ENCODE data around the gene PAX7. TPM values are rescaled to one million over a fixed set of nuclear protein-coding genes. Genes with fewer than 3 reads are reported as not detected.

The PAX7 gene
- total RNA-seq, 1 experiment from 2014 or later: 0.24 TPM

- TF ChIP-seq, protein P1, sequence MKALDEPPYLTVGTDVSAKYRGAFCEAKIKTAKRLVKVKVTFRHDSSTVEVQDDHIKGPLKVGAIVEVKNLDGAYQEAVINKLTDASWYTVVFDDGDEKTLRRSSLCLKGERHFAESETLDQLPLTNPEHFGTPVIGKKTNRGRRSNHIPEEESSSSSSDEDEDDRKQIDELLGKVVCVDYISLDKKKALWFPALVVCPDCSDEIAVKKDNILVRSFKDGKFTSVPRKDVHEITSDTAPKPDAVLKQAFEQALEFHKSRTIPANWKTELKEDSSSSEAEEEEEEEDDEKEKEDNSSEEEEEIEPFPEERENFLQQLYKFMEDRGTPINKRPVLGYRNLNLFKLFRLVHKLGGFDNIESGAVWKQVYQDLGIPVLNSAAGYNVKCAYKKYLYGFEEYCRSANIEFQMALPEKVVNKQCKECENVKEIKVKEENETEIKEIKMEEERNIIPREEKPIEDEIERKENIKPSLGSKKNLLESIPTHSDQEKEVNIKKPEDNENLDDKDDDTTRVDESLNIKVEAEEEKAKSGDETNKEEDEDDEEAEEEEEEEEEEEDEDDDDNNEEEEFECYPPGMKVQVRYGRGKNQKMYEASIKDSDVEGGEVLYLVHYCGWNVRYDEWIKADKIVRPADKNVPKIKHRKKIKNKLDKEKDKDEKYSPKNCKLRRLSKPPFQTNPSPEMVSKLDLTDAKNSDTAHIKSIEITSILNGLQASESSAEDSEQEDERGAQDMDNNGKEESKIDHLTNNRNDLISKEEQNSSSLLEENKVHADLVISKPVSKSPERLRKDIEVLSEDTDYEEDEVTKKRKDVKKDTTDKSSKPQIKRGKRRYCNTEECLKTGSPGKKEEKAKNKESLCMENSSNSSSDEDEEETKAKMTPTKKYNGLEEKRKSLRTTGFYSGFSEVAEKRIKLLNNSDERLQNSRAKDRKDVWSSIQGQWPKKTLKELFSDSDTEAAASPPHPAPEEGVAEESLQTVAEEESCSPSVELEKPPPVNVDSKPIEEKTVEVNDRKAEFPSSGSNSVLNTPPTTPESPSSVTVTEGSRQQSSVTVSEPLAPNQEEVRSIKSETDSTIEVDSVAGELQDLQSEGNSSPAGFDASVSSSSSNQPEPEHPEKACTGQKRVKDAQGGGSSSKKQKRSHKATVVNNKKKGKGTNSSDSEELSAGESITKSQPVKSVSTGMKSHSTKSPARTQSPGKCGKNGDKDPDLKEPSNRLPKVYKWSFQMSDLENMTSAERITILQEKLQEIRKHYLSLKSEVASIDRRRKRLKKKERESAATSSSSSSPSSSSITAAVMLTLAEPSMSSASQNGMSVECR (CRISPR knock-in tag; IDR thresholded peaks at IDR 0.05; ENCODE audit: borderline replicate concordance): no peak
- TF ChIP-seq ZNF671 (CRISPR knock-in tag; IDR thresholded peaks at IDR 0.05) (no peak), HMGA2 (CRISPR knock-in tag; IDR thresholded peaks at IDR 0.05) (no peak), ZNF423 (CRISPR knock-in tag; IDR thresholded peaks at IDR 0.05) (no peak), GTF2I (CRISPR knock-in tag; conservative IDR thresholded peaks at IDR 0.05) (no peak), USF1 (CRISPR knock-in tag; IDR thresholded peaks at IDR 0.05) (no peak), NR2C2 (CRISPR knock-in tag; IDR thresholded peaks at IDR 0.05) (no peak), IRF1 (CRISPR knock-in tag; IDR thresholded peaks at IDR 0.05) (no peak), NR3C1 (CRISPR knock-in tag; conservative IDR thresholded peaks at IDR 0.05; ENCODE audit: low read depth) (no peak), AR (CRISPR knock-in tag; IDR thresholded peaks at IDR 0.05) (no peak), TP53 (CRISPR knock-in tag; IDR thresholded peaks at IDR 0.05) (no peak), TEAD1 (CRISPR knock-in tag; IDR thresholded peaks at IDR 0.05) (no peak), TCF7 (CRISPR knock-in tag; IDR thresholded peaks at IDR 0.05; ENCODE audit: low read depth) (no peak)
Measured at GRCh38 chr1:18687273-18687672, 56.6 kb downstream of the PAX7 start (continued).

GRCh38 chr1:18691648-18692047 lies 61.0 kb downstream of the PAX7 start:
- Mint-ChIP-seq H3K27me3 (ENCODE audit: low read depth) (peaks cover 28% of the 10 kb centered on the region), H3K4me1 (peaks cover 20% of the 10 kb centered on the region), H3K36me3 (no peaks in the 10 kb centered on the region), H3K4me3 (no peak overlapping the region), H3K27ac (no peak overlapping the region), H3K9me3 (no peaks in the 10 kb centered on the region)
- TF ChIP-seq E2F4 (CRISPR knock-in tag; IDR thresholded peaks at IDR 0.05; ENCODE audit: borderline replicate concordance, low read depth) (no peak), ZBTB43 (CRISPR knock-in tag; IDR thresholded peaks at IDR 0.05) (no peak), ETV6 (CRISPR knock-in tag; IDR thresholded peaks at IDR 0.05) (no peak), ZNF416 (CRISPR knock-in tag; IDR thresholded peaks at IDR 0.05) (no peak), CREM (CRISPR knock-in tag; IDR thresholded peaks at IDR 0.05) (no peak), ZBTB21 (CRISPR knock-in tag; IDR thresholded peaks at IDR 0.05; ENCODE audit: borderline replicate concordance) (no peak), USF1 (CRISPR knock-in tag; IDR thresholded peaks at IDR 0.05) (no peak), GTF2I (CRISPR knock-in tag; conservative IDR thresholded peaks at IDR 0.05) (no peak)
- TF ChIP-seq, protein P2, sequence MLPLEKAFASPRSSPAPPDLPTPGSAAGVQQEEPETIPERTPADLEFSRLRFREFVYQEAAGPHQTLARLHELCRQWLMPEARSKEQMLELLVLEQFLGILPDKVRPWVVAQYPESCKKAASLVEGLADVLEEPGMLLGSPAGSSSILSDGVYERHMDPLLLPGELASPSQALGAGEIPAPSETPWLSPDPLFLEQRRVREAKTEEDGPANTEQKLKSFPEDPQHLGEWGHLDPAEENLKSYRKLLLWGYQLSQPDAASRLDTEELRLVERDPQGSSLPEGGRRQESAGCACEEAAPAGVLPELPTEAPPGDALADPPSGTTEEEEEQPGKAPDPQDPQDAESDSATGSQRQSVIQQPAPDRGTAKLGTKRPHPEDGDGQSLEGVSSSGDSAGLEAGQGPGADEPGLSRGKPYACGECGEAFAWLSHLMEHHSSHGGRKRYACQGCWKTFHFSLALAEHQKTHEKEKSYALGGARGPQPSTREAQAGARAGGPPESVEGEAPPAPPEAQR (CRISPR knock-in tag; IDR thresholded peaks at IDR 0.05): no peak
- TF ChIP-seq, protein P3, sequence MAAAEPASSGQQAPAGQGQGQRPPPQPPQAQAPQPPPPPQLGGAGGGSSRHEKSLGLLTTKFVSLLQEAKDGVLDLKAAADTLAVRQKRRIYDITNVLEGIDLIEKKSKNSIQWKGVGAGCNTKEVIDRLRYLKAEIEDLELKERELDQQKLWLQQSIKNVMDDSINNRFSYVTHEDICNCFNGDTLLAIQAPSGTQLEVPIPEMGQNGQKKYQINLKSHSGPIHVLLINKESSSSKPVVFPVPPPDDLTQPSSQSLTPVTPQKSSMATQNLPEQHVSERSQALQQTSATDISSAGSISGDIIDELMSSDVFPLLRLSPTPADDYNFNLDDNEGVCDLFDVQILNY (CRISPR knock-in tag; IDR thresholded peaks at IDR 0.05): no peak
- ChIA-PET CTCF (interaction anchor here (1.3 kb wide), 1 partner anchor 116 kb away, joined by 3 read pairs; no protein-coding TSS in a partner anchor), POLR2A (no interaction called here)
- ATAC-seq: no peak
- no peak for DNase-seq (ENCODE audit: low spot score)
